Heart right ventricle (tissue), 16 donors: ENCODE results near the gene TGFBR2. TPM values are rescaled to one million over a fixed set of nuclear protein-coding genes. Genes with fewer than 3 reads are reported as not detected.

Experiments used
- ATAC-seq, 8 donors: fragments of 200-7000 bp; cut with Tn5 transposase; one replicate each; pipeline ENCODE4 v1.9.1; 2020; ENCODE audit warnings: mild to moderate bottlenecking in 8 of 8, moderate library complexity in 8 of 8, moderate number of reproducible peaks in 1 of 8
- DNase-seq, 2 donors: peaks; one replicate each; pipeline ENCODE4 v3.0.0-alpha.2; 2020
- H3K27ac ChIP-seq, 10 donors: fragments of 200-600 bp; sonication (generic) in 2 of 10; one replicate each; pipeline versions ENCODE4 v1.5.0 to v1.8.0; 2020 to 2022; ENCODE audit warnings: mild to moderate bottlenecking in 3 of 10
- H3K27me3 ChIP-seq, 7 donors: fragments of 200-600 bp; one replicate each; pipeline ENCODE4 v1.8.0; 2021 to 2022; ENCODE audit warnings: mild to moderate bottlenecking in 2 of 7
- H3K36me3 ChIP-seq, 9 donors: fragments of 200-600 bp; sonication (generic) in 1 of 9; one replicate each; pipeline versions ENCODE4 v1.5.0 to v1.8.0; 2020 to 2022; ENCODE audit warnings: mild to moderate bottlenecking in 2 of 9
- H3K4me1 ChIP-seq, 9 donors: fragments of 200-600 bp; sonication (generic) in 1 of 9; one replicate each; pipeline versions ENCODE4 v1.5.0 to v1.8.0; 2020 to 2022; ENCODE audit warnings: mild to moderate bottlenecking in 4 of 9
- H3K4me3 ChIP-seq, 10 donors: fragments of 200-600 bp; sonication (generic) in 2 of 10; one replicate each; pipeline versions ENCODE4 v1.5.0 to v1.8.0; 2020 to 2022; ENCODE audit warnings: mild to moderate bottlenecking in 7 of 10, moderate library complexity in 2 of 10
- H3K9me3 ChIP-seq, 11 donors: fragments of 200-600 bp in 10 of 11; sonication (generic) in 2 of 11; one replicate each; pipeline versions ENCODE4 v1.5.0 to v1.8.0; 2013 to 2022; ENCODE audit warnings: mild to moderate bottlenecking in 2 of 11, control low read depth in 1 of 11, moderate library complexity in 1 of 11
- CTCF ChIP-seq, 9 donors: fragments of 200-600 bp; sonication (generic) in 2 of 9; IDR thresholded peaks; one replicate each; pipeline versions ENCODE4 v1.5.0 to v1.8.0; 2021 to 2022; ENCODE audit warnings: antibody characterized with exemption in 9 of 9, mild to moderate bottlenecking in 5 of 9, moderate library complexity in 1 of 9
- WGBS, 2 donors: extraction: QIAGEN DNeasy Blood & Tissue Kit; methylation state at CpG; one replicate each; pipeline ENCODE4 v1.1.7; 2013; ENCODE audit warnings: inconsistent platforms in 1 of 2; 5-methylcytosine and 5-hydroxymethylcytosine counted together
- intact Hi-C, 10 donors: fragments of 100-400 bp; cut with DNase I; formaldehyde crosslinking; loops; one replicate each; pipeline versions ENCODE4 v1.11.1 to v1.14.2; 2022
- polyA plus RNA-seq, 2 donors: library from polyadenylated mRNA; stranded (reverse); fragments of 200-250 nt; gene quantifications; one replicate each; pipeline ENCODE4 v1.2.3, GENCODE V29; 2013
- total RNA-seq, 10 donors: library from RNA; stranded (reverse); fragmentation: NEBNext Ultra II Directional in 3 of 10; extraction: Animal tissue kit (Norgen Biotek cat#: 25700) in 3 of 10; gene quantifications; one replicate each; pipeline versions ENCODE4 v1.2.1 to v1.2.4, GENCODE V29; 2021 to 2023
- donor health status: Arrhythmogenic right ventricular cardiomyopathy.
- donor health status: ischemic (EF 13 %, LVEDD 7.1; RV severe dilation, severe dysfunction).
- donor health status: healthy with polysubstance abuse.
- donor health status: DM: no; HTN: yes; CAD: no.
- donor health status: DM: no; HTN: no; CAD: no.
- donor health status: ischemic (EF 25% LVEDD 6.9; RV normal size, moderate dysfunction).
- donor health status: ischemic (EF 25% LVEDD 5.7; RV mildly dilated, moderate dysfunction).
- donor health status: healthy.
- donor health status: DM: yes; HTN: yes; CAD: no.
- donor health status: Ischemic cardiomyopathy.
- donor health status: ischemic (EF 35%, LVEDD 5.7; RV mildly dilated, moderate dysfunction).
- donor health status: nonischemic (EF 11% LVEDD 7.7; RV severe dilation, severe dysfunction).
- donor health status: DM: yes; HTN: yes; CAD: no.
- donor health status: PGD.
- donor health status: ischemic (EF 29% LVEDD 5.4; RV normal size, mild dysfunction).
- donor health status: nonischemic (EF 23%, LVEDD 6.1; RV moderate dilation, normal function).

TGFBR2 gene
- total and polyA plus RNA-seq, 12 donors, result 14.6 to 197 (median 82.8) TPM

DNA sequence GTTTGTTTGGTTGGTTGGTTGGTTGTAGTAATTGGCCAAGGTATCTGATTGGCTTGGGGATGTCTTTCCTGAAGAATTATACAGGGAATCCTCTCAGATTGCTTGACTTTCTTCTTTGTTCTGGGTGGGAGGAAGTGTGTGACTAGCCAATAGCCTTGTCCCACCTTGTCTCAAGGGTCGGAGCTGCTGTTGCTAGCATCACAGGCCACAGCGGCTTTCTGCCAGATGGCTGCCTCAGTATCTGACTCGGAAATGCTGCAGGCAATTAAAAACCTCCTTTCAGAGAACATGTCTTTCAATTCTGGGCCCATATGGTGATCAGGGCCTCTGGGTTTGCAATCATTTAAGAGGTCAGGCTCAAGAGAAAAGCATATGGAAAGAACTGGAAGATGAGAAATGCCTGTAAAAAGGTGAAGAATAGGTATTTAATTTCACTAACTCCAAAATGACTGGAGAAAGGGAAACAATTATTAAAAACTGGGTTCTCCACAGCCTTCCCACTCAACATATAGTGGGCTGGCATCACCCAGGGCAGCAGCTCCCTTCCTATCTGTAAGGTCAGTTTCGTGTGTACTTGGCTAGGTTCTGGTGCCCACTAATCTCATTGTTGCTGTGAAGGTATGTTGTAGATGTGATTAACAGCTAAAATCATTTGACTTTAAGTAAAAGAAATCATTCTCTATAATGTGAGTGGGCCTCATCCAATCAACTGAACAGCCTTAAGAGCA lies 32.4 kb downstream of the TGFBR2 start:
- Histone ChIP-seq H3K4me1 (peaks cover 17 to 99% (median 91%) of the 10 kb centered on the region in 9 donors), H3K27ac (peak overlapping the region in 9 of 10 donors; percentile 16 to 84 (median 62)), H3K27me3 (no peaks in the 10 kb centered on the region), H3K36me3 (peaks cover 0 to 54% (median 0%) of the 10 kb centered on the region in 9 donors), H3K4me3 (no peak overlapping the region), H3K9me3 (no peaks in the 10 kb centered on the region)
- TF ChIP-seq CTCF (IDR thresholded peaks at IDR 0.05), result no peak
- ATAC-seq, result peak; percentile 61 to 84 (median 74)
- 22 to 28% methylated on average over 4 of the region's 4 CpGs for WGBS, 2 donors
- intact Hi-C loops, result no loop called here
- peak; percentile 56 to 58 for DNase-seq

DNA sequence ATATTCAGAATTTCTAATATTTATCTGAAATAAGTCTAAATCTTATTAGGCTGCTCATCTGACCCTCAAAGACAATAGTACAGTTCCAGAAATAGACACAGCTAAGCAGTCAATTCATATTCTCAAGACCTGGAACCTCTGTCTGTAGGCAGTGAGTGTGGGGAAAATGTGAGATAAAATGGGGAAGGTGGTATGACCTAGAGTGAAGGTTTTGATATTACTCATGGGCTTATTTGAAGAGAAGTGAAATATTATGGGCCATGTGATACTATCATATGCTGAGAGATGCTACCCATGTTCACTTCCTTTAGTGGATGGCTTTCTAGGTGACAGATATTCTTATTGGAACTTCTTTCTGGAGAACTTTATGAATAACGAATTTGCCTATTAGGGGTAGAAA lies 33.5 kb downstream of the TGFBR2 start:
- Histone ChIP-seq H3K36me3 (peaks cover 0 to 49% (median 2%) of the 10 kb centered on the region in 9 donors), H3K27me3 (no peaks in the 10 kb centered on the region), H3K9me3 (no peaks in the 10 kb centered on the region), H3K27ac (peak overlapping the region in 6 of 10 donors; percentile 20 to 84 (median 64)), H3K4me1 (peaks cover 16 to 99% (median 90%) of the 10 kb centered on the region in 9 donors), H3K4me3 (no peak overlapping the region)
- ATAC-seq, result no peak
- DNase-seq, result no peak
- no peak for TF ChIP-seq CTCF (IDR thresholded peaks at IDR 0.05)
- intact Hi-C loops, result no loop called here
- 82 to 83% methylated on average over 1 of the region's 1 CpG for WGBS, 2 donors

DNA sequence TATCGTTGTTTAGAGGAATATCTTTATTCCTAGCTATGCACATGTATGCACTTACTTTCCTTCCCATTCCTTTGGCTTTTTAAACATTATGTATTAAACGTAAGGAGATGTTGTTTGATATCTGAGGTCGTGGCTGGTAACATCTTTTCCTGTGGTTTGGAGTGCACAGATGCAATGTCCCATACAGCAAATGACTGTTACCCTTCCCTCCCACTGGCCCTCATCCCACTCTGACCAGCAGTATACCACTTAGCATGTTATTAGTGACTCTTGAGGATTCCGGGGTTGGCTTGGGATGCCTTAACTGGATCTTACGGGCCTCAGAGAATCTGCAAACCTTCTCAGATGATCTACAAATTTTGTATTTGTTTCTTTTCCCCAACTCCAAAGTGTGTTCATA lies 34.5 kb downstream of the TGFBR2 start:
- no peak overlapping the region for H3K4me3 ChIP-seq
- no peak for ATAC-seq
- no peak for TF ChIP-seq CTCF (IDR thresholded peaks at IDR 0.05)
- peaks cover 0 to 50% (median 7%) of the 10 kb centered on the region in 9 donors for H3K36me3 ChIP-seq
- DNase-seq, result no peak
- 71 to 78% methylated on average over 5 of the region's 5 CpGs for WGBS, 2 donors
- peak overlapping the region in 5 of 10 donors; percentile 9 to 84 (median 67) for H3K27ac ChIP-seq
- no peaks in the 10 kb centered on the region for H3K27me3 ChIP-seq
- no peaks in the 10 kb centered on the region for H3K9me3 ChIP-seq
- peaks cover 16 to 99% (median 86%) of the 10 kb centered on the region in 9 donors for H3K4me1 ChIP-seq
- intact Hi-C loops, result no loop called here

DNA sequence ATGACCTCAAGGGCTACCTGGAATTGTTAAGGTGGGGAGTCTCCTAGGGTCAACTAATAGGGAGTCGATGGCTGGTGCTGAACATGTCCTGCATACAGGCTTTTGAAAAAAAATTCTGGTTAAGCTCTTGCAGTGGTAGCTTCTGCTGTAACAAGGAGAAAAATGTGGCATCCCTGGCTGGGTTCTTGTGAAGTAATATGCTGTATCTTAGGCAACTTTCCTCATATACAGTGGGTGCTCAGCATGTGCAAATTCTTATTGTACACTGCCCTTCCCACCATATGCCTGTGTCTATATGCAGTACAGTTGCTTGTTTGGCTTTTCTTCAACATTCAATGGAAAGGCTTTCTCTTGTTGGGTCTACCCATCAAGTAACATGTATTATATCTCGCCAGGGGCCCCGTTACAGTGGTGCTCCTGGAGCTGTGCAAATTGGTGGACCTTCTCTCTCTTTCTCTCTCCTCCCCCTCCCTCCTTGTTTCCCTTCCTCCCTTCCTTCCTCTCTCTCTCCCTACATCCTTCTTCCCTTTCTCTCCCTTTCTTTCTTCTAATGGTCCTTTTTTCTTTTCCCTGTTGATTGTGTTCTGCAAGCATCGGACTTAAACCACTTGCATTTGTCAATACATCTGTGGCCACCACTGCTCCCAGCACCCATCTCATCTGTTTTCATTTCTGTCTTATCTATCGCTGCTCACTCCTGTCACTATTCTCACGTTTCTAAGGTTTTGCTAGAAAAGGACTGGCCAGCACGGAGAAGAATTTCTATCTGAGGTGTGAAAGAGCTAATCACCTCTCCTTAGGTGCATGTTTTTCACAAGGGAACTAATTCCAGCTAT lies 35.2 kb downstream of the TGFBR2 start:
- 69 to 71% methylated on average over 7 of the region's 7 CpGs for WGBS, 2 donors
- intact Hi-C loops, result no loop called here
- Histone ChIP-seq H3K4me1 (peaks cover 16 to 99% (median 82%) of the 10 kb centered on the region in 9 donors), H3K27me3 (no peaks in the 10 kb centered on the region), H3K27ac (peak overlapping the region in 8 of 10 donors; percentile 66 to 84 (median 72)), H3K4me3 (no peak overlapping the region), H3K36me3 (peaks cover 0 to 53% (median 14%) of the 10 kb centered on the region in 9 donors), H3K9me3 (no peaks in the 10 kb centered on the region)
- TF ChIP-seq CTCF (IDR thresholded peaks at IDR 0.05), result no peak
- DNase-seq (no peak), ATAC-seq (no peak)
